GM21526 (cell line): ENCODE results near the gene GRID1.

Experiments used
- ATAC-seq: cut with Tn5 transposase; IDR thresholded peaks from one replicate; pipeline ENCODE4 v1.9.1; 2021; ENCODE audit warnings: moderate library complexity; ENCODE audit not compliant: unreplicated experiment, low FRiP score

Gene GRID1

GRCh38 chr10:86355571-86356038 is 11.0 kb downstream of the GRID1 start:
- no peak for ATAC-seq

GRCh38 chr10:86354761-86355540 is 11.6 kb downstream of the GRID1 start:
- ATAC-seq: no peak

- no peak for ATAC-seq
Observed at GRCh38 chr10:86353506-86354485, 12.8 kb downstream of the GRID1 start.

DNA sequence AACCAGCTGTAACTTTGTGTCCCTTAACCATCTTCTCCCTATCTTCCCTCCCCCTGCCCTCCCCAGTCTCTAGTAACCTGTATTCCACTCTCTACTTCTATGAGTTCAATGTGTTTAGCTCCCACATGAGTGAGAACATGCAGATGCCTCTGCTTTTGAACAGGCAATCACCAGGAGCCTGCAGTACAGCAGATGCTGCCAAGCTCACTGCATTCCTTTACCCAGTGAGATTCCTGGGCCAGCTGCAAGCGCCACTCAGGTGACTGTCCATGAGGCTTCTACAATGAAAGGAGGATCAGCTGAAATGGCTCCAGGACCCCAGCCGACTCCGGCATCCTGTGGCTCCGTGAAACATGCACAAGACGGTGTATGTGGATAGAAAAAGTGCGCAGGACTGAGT is 15.7 kb downstream of the GRID1 start:
- no peak for ATAC-seq

- no peak for ATAC-seq
Observed at GRCh38 chr10:86349940-86350630, 16.5 kb downstream of the GRID1 start.

GRCh38 chr10:86349474-86349873 is 17.1 kb downstream of the GRID1 start:
- no peak for ATAC-seq

DNA sequence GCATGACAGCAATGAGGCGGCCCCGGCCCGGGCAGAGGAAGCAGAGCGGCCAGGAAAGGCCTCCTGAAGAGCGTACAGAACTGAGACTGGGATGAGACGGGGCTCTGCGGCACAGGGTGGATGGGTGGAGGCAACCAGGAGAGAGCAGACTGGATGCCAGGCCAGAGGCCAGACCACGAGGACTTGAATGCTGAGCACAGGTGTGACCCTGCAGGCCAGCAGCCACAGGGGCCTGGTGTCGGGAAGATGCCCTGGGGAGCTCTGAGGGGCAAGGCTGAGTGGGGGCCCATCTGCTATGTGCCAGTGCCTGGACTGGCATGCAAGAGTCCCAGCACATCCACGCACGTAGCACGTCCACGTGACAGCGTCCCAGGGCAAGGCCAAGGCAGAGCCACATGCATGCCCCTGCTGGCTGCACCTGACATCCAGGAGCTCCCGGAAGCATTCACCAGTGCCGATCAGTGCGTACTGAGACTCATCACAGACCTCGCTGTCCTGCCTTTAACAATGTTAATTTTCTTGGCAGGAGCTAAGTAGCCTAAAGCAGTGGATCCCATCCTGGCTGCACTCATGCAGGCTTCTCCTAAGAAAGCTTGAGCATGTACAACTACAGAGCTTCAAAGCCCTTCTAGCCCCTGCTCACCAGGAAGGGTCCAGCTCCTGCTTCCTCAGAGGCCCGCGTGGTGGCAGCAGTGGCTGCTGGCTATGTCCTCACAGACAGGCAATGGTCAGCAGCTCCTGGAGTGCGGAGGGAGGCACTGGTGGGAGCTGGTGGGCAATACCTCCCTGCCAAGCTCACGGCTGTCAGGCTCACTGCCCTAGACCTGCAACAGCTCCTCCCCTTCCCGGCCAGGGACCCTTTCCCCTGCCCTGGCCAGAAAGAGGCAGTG is 18.0 kb downstream of the GRID1 start:
- ATAC-seq: no peak

- ATAC-seq: no peak
Observed at GRCh38 chr10:86347856-86348255, 18.7 kb downstream of the GRID1 start.

DNA sequence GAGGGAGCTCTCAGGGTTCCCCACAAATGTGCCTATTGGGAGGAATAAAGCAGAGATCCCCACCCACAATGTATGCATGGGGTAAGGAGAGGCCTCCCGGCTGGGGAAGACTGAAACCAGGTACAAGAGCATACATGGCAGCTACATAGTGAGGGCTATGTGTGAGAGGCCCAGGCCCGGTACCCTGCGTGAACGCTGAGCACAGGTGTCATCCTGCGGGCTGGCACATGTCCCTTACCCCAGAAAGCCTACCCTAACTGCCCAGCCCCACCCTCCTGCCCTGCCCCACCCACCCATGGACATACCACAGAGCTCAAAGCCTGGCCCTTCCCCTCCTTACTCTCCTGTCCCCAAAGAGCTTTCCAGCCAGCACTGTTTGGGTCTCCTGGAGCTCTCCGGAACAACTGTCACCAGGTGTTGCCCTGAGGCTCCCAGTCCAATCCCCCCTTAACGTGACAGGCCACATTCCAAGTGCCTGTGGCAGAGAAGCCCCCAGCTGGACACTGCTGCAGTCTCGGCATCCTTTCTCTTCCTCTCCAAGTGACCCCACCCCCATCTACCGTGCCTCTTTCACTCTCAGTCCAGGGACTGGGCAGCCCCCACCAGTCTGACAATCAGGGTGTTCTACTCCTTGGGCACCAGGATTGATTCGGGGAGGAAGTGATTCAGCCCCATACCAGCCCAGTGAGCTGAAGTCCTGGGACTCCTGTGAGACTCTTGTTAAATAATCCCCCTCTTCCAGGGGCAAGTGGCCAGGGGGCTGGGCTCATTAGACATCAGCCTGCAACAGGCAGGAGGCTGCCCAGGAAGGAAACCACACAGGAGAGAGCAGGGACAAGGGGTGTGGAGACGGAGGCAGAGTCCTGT is 19.6 kb downstream of the GRID1 start:
- ATAC-seq: no peak

DNA sequence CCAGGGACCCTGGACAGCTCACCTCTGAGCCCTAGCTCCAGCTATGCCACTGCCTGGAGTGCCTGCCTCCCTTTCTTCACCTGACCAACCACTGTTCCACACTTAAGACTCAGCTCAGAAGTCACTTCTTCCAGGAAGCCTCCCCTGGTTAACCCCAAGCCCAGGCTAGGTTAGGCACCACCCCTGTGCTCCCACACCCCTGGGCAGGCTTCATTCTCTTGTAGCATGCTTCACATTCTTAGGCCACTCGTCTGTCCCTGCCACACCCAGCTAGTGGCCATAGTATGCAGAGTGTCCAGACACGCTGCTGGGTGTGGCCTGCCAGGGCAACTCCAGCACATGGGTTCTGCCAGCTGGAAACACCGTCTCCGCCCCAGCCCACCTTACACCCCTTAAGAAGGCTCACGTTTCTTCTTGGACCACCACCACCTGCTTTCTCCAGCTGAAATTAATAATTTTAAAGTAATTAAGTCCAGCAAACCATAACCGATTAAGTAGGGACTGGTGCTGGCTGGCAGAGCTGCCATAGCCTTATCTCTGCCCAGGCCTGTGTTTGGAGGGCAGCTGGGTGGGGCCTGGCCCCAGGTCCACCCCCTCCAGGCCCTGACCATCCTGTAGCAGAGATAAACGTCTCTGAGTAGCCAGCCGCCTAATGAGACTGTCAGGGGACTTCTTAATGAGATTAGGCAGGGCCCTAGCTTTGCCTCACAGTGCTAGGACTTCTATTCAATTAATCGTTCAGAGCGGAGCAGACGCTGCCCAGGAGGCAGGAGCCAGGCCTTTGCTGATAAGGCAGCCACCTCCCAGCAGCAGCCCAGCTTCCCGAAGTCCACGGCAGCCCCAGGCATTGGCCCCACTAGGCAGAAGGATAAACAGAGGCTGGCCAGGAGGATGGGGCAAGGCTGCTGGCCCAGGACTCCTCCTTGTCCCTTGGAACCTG is 20.5 kb downstream of the GRID1 start:
- ATAC-seq: no peak

- no peak for ATAC-seq
Observed at GRCh38 chr10:86345296-86345858, 21.2 kb downstream of the GRID1 start.

GRCh38 chr10:86344714-86345161 is 21.9 kb downstream of the GRID1 start:
- ATAC-seq: no peak

- ATAC-seq: no peak
Observed at GRCh38 chr10:86344281-86344680, 22.3 kb downstream of the GRID1 start.

GRCh38 chr10:86343761-86344160 is 22.8 kb downstream of the GRID1 start:
- ATAC-seq: no peak

- no peak for ATAC-seq
Observed at GRCh38 chr10:86342111-86342863, 24.3 kb downstream of the GRID1 start.

- ATAC-seq: no peak
Observed at GRCh38 chr10:86341361-86341811, 25.2 kb downstream of the GRID1 start.

GRCh38 chr10:86340991-86341260 is 25.7 kb downstream of the GRID1 start:
- no peak for ATAC-seq
